ENCODE results near the gene HNRNPUL1. TPM values are rescaled to one million over a fixed set of nuclear protein-coding genes. Genes with fewer than 3 reads are reported as not detected.

Gene HNRNPUL1
- total RNA-seq, 1 donor from 2014 or later: 154 TPM

GRCh38 chr19:41303954-41304353, 39.8 kb downstream of the HNRNPUL1 start:
- no peak overlapping the region for H3K4me3 ChIP-seq (ENCODE audit: low read depth, low read length)
- no peak for DNase-seq (ENCODE audit: low read depth)
- TF ChIP-seq CTCF (conservative IDR thresholded peaks at IDR 0.05; ENCODE audit: low read depth, low read length): no peak

DNA sequence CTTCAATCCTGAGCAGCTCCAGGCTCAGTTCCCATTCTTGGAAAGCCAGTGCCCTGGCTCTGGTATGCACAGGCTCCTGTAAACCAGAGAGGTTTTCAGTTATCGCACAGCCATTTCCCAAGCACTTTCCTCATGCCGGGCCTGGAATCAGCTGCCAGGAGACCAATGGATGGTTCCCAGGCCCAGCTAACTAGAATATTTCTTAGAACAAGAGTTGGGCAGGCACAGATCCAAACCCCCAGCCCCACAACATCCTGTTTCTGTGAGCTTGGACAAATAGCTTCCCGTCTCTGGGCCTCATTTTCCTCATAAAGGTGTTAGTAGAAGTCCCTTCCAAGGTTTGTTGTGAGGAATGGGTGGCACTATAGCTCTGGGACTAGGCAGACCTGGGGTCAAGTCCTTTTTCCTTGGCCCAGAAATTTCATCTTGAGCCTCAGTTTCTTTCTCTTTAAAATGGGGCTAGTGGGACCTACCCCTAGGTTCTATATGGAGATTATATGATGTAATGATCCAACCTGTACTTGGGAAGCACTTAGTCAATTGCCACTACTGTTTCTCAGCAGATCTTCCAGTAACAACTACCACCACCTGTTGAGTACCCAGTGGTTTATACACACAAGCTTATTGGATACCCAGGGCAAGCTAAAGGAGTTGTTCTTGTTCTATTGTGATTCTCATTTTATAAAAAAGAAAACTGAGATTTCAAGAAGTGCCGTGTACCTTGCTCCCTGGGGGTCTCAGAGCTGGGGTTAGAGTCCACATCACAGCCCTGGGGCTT, 40.7 kb downstream of the HNRNPUL1 start:
- no peak for DNase-seq (ENCODE audit: low read depth)
- no peak for TF ChIP-seq CTCF (conservative IDR thresholded peaks at IDR 0.05; ENCODE audit: low read depth, low read length)
- no peak overlapping the region for H3K4me3 ChIP-seq (ENCODE audit: low read depth, low read length)

- no peak overlapping the region for H3K4me3 ChIP-seq (ENCODE audit: low read depth, low read length)
- TF ChIP-seq CTCF (conservative IDR thresholded peaks at IDR 0.05; ENCODE audit: low read depth, low read length): no peak
Measured at GRCh38 chr19:41305927-41306793, 42.0 kb downstream of the HNRNPUL1 start.

DNA sequence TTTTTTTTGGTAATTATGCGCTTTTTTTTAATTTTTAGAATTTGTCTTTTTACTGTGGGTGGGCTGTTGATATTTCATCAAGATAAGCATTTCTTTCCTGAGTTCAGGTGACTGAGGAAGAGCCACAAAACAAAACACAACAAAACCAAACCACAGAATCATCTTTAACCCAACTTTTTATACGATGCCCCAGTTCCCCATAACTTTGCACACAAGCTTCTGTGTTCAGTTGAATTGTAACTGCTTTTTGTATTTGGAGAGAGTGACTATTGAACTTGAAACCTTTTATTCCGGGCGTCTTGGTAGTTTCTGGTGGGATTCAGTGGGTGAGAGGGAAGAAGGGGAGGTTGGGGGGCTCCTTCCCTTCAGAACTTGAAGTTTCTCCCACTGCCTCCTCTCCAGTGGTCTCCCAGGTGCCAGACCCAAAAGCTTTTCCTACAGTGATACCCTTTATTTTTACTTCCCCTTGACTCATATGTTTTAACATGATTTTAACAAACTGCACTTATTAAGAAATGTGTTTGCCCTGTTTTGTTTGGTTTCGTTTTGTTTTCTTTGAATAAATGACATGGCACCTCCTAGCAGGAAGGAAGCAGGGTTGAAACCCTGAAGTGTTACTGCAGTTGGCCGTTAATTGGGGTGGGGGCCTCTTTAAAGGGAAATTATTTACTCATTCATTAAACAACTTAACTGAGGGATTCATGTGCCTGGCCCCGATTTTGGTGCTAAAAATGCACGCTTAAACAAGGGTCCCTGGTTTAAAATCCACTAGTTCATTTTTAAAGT, 43.1 kb downstream of the HNRNPUL1 start:
- no peak for DNase-seq (ENCODE audit: low read depth)
- no peak overlapping the region for H3K4me3 ChIP-seq (ENCODE audit: low read depth, low read length)
- no peak for TF ChIP-seq CTCF (conservative IDR thresholded peaks at IDR 0.05; ENCODE audit: low read depth, low read length)

More at GRCh38 chr19:41305927-41306793, 42.0 kb downstream of the HNRNPUL1 start:
- no peak for DNase-seq (ENCODE audit: low read depth)

- DNase-seq (ENCODE audit: low read depth): no peak
- TF ChIP-seq CTCF (conservative IDR thresholded peaks at IDR 0.05; ENCODE audit: low read depth, low read length): no peak
Measured at GRCh38 chr19:41307954-41308449, 43.8 kb downstream of the HNRNPUL1 start.

DNA sequence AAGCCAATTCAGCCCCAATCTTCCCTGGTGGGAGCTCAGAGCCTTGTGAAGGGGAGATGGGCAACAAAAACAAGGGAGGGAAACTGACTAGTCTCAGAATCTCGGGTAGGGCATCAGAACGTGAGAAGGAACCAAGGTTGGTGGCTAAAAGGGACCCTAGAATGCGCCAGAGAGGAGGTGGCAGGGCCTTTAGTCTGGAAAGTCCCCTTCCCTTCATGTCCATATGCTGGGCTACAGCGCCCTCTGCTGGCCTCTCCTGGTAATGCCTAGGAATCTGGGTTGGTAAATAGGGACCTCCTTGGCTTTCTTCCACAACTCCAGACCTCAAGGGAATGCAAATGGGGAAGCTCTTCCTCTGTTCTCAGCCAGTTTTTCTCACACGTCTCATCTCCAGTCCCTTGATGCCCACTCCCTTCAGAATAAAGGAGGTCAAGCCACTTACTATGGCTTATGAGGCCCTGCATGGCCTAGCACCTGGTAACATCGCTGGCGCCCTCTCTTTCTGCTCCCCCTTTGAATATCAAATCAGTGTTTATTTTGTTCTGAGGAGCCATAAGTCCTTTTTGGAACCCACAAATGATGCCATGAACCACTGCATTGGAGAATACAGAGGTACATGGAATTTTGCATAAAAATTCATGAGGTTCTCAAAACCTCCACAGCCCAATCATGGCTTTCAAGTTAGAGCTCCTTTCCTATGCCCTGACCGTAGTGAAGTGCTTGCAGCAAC, 44.4 kb downstream of the HNRNPUL1 start:
- H3K4me3 ChIP-seq (ENCODE audit: low read depth, low read length): peak overlapping the region; percentile 70
- TF ChIP-seq CTCF (conservative IDR thresholded peaks at IDR 0.05; ENCODE audit: low read depth, low read length): peak; percentile 99
- DNase-seq (ENCODE audit: low read depth): peak; percentile 41

More at GRCh38 chr19:41307954-41308449, 43.8 kb downstream of the HNRNPUL1 start:
- H3K4me3 ChIP-seq (ENCODE audit: low read depth, low read length): no peak overlapping the region

Measured in epithelial cell of proximal tubule (primary cell).